Nephron (organoid): ENCODE measurements around the gene SPC25.

Experiments used
- H3K27ac Mint-ChIP-seq, 3 experiments: 2 replicates each; pipeline ENCODE4 v1.8.0; 2020; ENCODE audit warnings: mixed read lengths in 3 of 3, mild to moderate bottlenecking in 2 of 3, moderate library complexity in 1 of 3
- H3K27me3 Mint-ChIP-seq: 2 replicates; pipeline ENCODE4 v1.8.0; 2021; ENCODE audit warnings: low read depth, mild to moderate bottlenecking, moderate library complexity, mixed read lengths
- H3K36me3 Mint-ChIP-seq: 2 replicates; pipeline ENCODE4 v1.8.0; 2020; ENCODE audit warnings: low read depth, mixed read lengths
- H3K4me1 Mint-ChIP-seq: 2 replicates; pipeline ENCODE4 v1.8.0; 2020; ENCODE audit warnings: mixed read lengths
- H3K4me3 Mint-ChIP-seq, 3 experiments: 2 replicates each; pipeline ENCODE4 v1.8.0; 2020; ENCODE audit warnings: mild to moderate bottlenecking in 3 of 3, mixed read lengths in 3 of 3, moderate library complexity in 2 of 3
- H3K9me3 Mint-ChIP-seq: 2 replicates; pipeline ENCODE4 v1.8.0; 2020; ENCODE audit warnings: mixed read lengths
- CTCF ChIP-seq, 3 experiments: fragments of 200-600 bp; sonication (generic); IDR thresholded peaks; one replicate each; pipeline ENCODE4 v1.5.0; 2021; ENCODE audit warnings: antibody characterized with exemption in 3 of 3; ENCODE audit not compliant: unreplicated experiment in 3 of 3

The SPC25 gene

GRCh38 chr2:168916331-168916675 is 26.1 kb upstream of the SPC25 start:
- Mint-ChIP-seq H3K36me3 (no peaks in the 10 kb centered on the region), H3K9me3 (no peaks in the 10 kb centered on the region), H3K27me3 (peaks cover 21% of the 10 kb centered on the region), H3K4me3 (no peak overlapping the region), H3K4me1 (no peaks in the 10 kb centered on the region), H3K27ac (no peak overlapping the region)
- no peak for TF ChIP-seq CTCF (IDR thresholded peaks at IDR 0.05; ENCODE audit: unreplicated experiment in 3 of 3)

- TF ChIP-seq CTCF (IDR thresholded peaks at IDR 0.05; ENCODE audit: unreplicated experiment in 3 of 3), result no peak
Observed at GRCh38 chr2:168915441-168916330, 25.5 kb upstream of the SPC25 start.

GRCh38 chr2:168913495-168913894 is 23.3 kb upstream of the SPC25 start:
- TF ChIP-seq CTCF (IDR thresholded peaks at IDR 0.05; ENCODE audit: unreplicated experiment in 3 of 3), result no peak
- Mint-ChIP-seq H3K27ac (no peak overlapping the region), H3K27me3 (peaks cover 31% of the 10 kb centered on the region), H3K4me3 (no peak overlapping the region), H3K4me1 (no peaks in the 10 kb centered on the region), H3K9me3 (no peaks in the 10 kb centered on the region), H3K36me3 (no peaks in the 10 kb centered on the region)

More at GRCh38 chr2:168915441-168916330, 25.5 kb upstream of the SPC25 start:
- peaks cover 21% of the 10 kb centered on the region for H3K27me3 Mint-ChIP-seq
- no peaks in the 10 kb centered on the region for H3K9me3 Mint-ChIP-seq
- no peak overlapping the region for H3K27ac Mint-ChIP-seq
- no peaks in the 10 kb centered on the region for H3K36me3 Mint-ChIP-seq
- H3K4me3 Mint-ChIP-seq, result no peak overlapping the region
- no peaks in the 10 kb centered on the region for H3K4me1 Mint-ChIP-seq

- H3K36me3 Mint-ChIP-seq, result no peaks in the 10 kb centered on the region
- no peaks in the 10 kb centered on the region for H3K9me3 Mint-ChIP-seq
- no peak for TF ChIP-seq CTCF (IDR thresholded peaks at IDR 0.05; ENCODE audit: unreplicated experiment in 3 of 3)
- no peaks in the 10 kb centered on the region for H3K4me1 Mint-ChIP-seq
- peak overlapping the region; percentile 33 to 47 (median 47) for H3K4me3 Mint-ChIP-seq
- no peak overlapping the region for H3K27ac Mint-ChIP-seq
- peaks cover 35% of the 10 kb centered on the region for H3K27me3 Mint-ChIP-seq
Observed at GRCh38 chr2:168912901-168913369, 22.7 kb upstream of the SPC25 start.

- H3K27me3 Mint-ChIP-seq, result peaks cover 40% of the 10 kb centered on the region
- TF ChIP-seq CTCF (IDR thresholded peaks at IDR 0.05; ENCODE audit: unreplicated experiment in 3 of 3), result no peak
Observed at GRCh38 chr2:168912466-168912865, 22.2 kb upstream of the SPC25 start.

GRCh38 chr2:168910330-168910729 is 20.1 kb upstream of the SPC25 start:
- Mint-ChIP-seq H3K27ac (no peak overlapping the region), H3K4me3 (no peak overlapping the region), H3K27me3 (peaks cover 52% of the 10 kb centered on the region), H3K36me3 (no peaks in the 10 kb centered on the region), H3K9me3 (no peaks in the 10 kb centered on the region), H3K4me1 (no peaks in the 10 kb centered on the region)
- TF ChIP-seq CTCF (IDR thresholded peaks at IDR 0.05; ENCODE audit: unreplicated experiment in 3 of 3), result no peak

More at GRCh38 chr2:168912466-168912865, 22.2 kb upstream of the SPC25 start:
- Mint-ChIP-seq H3K36me3 (no peaks in the 10 kb centered on the region), H3K4me1 (no peaks in the 10 kb centered on the region), H3K27ac (no peak overlapping the region), H3K9me3 (no peaks in the 10 kb centered on the region), H3K4me3 (peak overlapping the region; percentile 33 to 47 (median 47))
